Effector memory CD8-positive, alpha-beta T cell (primary cell): ENCODE results near the gene RELL1.
A peak's percentile ranks its signal among the peaks of the same experiment; 100 is the strongest.

Experiments used
- ATAC-seq: fragments of 150-1000 bp; cut with Tn5 transposase; replicated peaks from 2 replicates; pipeline ENCODE4 v1.10.0; 2021; ENCODE audit warnings: mild to moderate bottlenecking, moderate library complexity
- DNase-seq, 3 experiments: peaks; one replicate each; pipeline ENCODE4 v3.0.0; 2021
- H3K27ac Mint-ChIP-seq, 2 donors: one replicate each; pipeline ENCODE4 v1.8.0; 2022; ENCODE audit warnings: mild to moderate bottlenecking in 2 of 2, mixed read lengths in 2 of 2, moderate library complexity in 2 of 2
- H3K27me3 Mint-ChIP-seq, 2 donors: one replicate each; pipeline ENCODE4 v1.8.0; 2022; ENCODE audit warnings: mixed read lengths in 2 of 2
- H3K36me3 Mint-ChIP-seq: one replicate; pipeline ENCODE4 v1.8.0; 2022; ENCODE audit warnings: mild to moderate bottlenecking, moderate library complexity, mixed read lengths; ENCODE audit not compliant: insufficient read depth
- H3K4me1 Mint-ChIP-seq, 2 donors: one replicate each; pipeline ENCODE4 v1.8.0; 2022; ENCODE audit warnings: low read depth in 2 of 2, mixed read lengths in 2 of 2
- H3K4me3 Mint-ChIP-seq, 2 donors: one replicate each; pipeline ENCODE4 v1.8.0; 2022; ENCODE audit warnings: mild to moderate bottlenecking in 2 of 2, mixed read lengths in 2 of 2, moderate library complexity in 2 of 2
- H3K9me3 Mint-ChIP-seq, 2 donors: one replicate each; pipeline ENCODE4 v1.8.0; 2022; ENCODE audit warnings: mixed read lengths in 2 of 2

Gene RELL1

GRCh38 chr4:37717576-37717975 is 31.4 kb upstream of the RELL1 start:
- no peak for ATAC-seq
- H3K27me3 Mint-ChIP-seq, result peaks cover 23 to 32% of the 10 kb centered on the region in 2 donors

GRCh38 chr4:37715889-37716402 is 29.8 kb upstream of the RELL1 start:
- H3K27ac Mint-ChIP-seq, result no peak overlapping the region
- DNase-seq (no peak), ATAC-seq (no peak)
- H3K4me3 Mint-ChIP-seq, result no peak overlapping the region
- no peaks in the 10 kb centered on the region for H3K9me3 Mint-ChIP-seq
- H3K27me3 Mint-ChIP-seq, result peaks cover 27 to 37% of the 10 kb centered on the region in 2 donors
- H3K4me1 Mint-ChIP-seq, result peaks cover 0 to 3% of the 10 kb centered on the region in 2 donors
- H3K36me3 Mint-ChIP-seq, result no peaks in the 10 kb centered on the region

More at GRCh38 chr4:37717576-37717975, 31.4 kb upstream of the RELL1 start:
- peaks cover 2% of the 10 kb centered on the region for H3K36me3 Mint-ChIP-seq
- H3K4me1 Mint-ChIP-seq, result peaks cover 0 to 4% of the 10 kb centered on the region in 2 donors
- H3K27ac Mint-ChIP-seq, result no peak overlapping the region
- no peaks in the 10 kb centered on the region for H3K9me3 Mint-ChIP-seq
- H3K4me3 Mint-ChIP-seq, result no peak overlapping the region
- DNase-seq, result no peak

- Mint-ChIP-seq H3K27ac (no peak overlapping the region), H3K36me3 (no peaks in the 10 kb centered on the region), H3K4me1 (no peaks in the 10 kb centered on the region), H3K27me3 (peaks cover 25 to 36% of the 10 kb centered on the region in 2 donors), H3K9me3 (no peaks in the 10 kb centered on the region), H3K4me3 (no peak overlapping the region)
- DNase-seq (no peak), ATAC-seq (no peak)
These were observed 24.3 kb upstream of the RELL1 start for GRCh38 chr4:37710491-37710890.

- no peak for DNase-seq
- Mint-ChIP-seq H3K27ac (no peak overlapping the region), H3K27me3 (peaks cover 16 to 20% of the 10 kb centered on the region in 2 donors), H3K36me3 (no peaks in the 10 kb centered on the region), H3K4me3 (no peak overlapping the region), H3K4me1 (no peaks in the 10 kb centered on the region), H3K9me3 (no peaks in the 10 kb centered on the region)
- no peak for ATAC-seq
These were observed 19.9 kb upstream of the RELL1 start for GRCh38 chr4:37706032-37706431.

- no peak overlapping the region for H3K27ac Mint-ChIP-seq
- H3K9me3 Mint-ChIP-seq, result no peaks in the 10 kb centered on the region
- H3K27me3 Mint-ChIP-seq, result peaks cover 16 to 20% of the 10 kb centered on the region in 2 donors
- no peak overlapping the region for H3K4me3 Mint-ChIP-seq
- H3K36me3 Mint-ChIP-seq, result no peaks in the 10 kb centered on the region
- DNase-seq, result no peak
- no peak for ATAC-seq
- no peaks in the 10 kb centered on the region for H3K4me1 Mint-ChIP-seq
These were observed 19.4 kb upstream of the RELL1 start for GRCh38 chr4:37705571-37705970.

GRCh38 chr4:37699868-37700481 is 13.8 kb upstream of the RELL1 start:
- Mint-ChIP-seq H3K4me3 (no peak overlapping the region), H3K9me3 (no peaks in the 10 kb centered on the region), H3K4me1 (no peaks in the 10 kb centered on the region), H3K27me3 (peaks cover 0 to 16% of the 10 kb centered on the region in 2 donors), H3K36me3 (no peaks in the 10 kb centered on the region), H3K27ac (no peak overlapping the region)
- DNase-seq (no peak), ATAC-seq (no peak)

GRCh38 chr4:37697566-37697965 is 11.4 kb upstream of the RELL1 start:
- H3K9me3 Mint-ChIP-seq, result no peaks in the 10 kb centered on the region
- H3K36me3 Mint-ChIP-seq, result no peaks in the 10 kb centered on the region
- ATAC-seq, result no peak
- H3K27me3 Mint-ChIP-seq, result peaks cover 0 to 11% of the 10 kb centered on the region in 2 donors
- no peak for DNase-seq
- no peak overlapping the region for H3K4me3 Mint-ChIP-seq
- H3K27ac Mint-ChIP-seq, result no peak overlapping the region
- no peaks in the 10 kb centered on the region for H3K4me1 Mint-ChIP-seq

GRCh38 chr4:37693450-37694190 is 7.4 kb upstream of the RELL1 start:
- Mint-ChIP-seq H3K9me3 (no peaks in the 10 kb centered on the region), H3K36me3 (no peaks in the 10 kb centered on the region), H3K4me3 (no peak overlapping the region), H3K27ac (no peak overlapping the region), H3K4me1 (no peaks in the 10 kb centered on the region), H3K27me3 (peaks cover 0 to 3% of the 10 kb centered on the region in 2 donors)
- ATAC-seq (no peak), DNase-seq (no peak)

- Mint-ChIP-seq H3K27me3 (no peaks in the 10 kb centered on the region), H3K27ac (no peak overlapping the region), H3K4me3 (no peak overlapping the region), H3K36me3 (no peaks in the 10 kb centered on the region), H3K4me1 (no peaks in the 10 kb centered on the region), H3K9me3 (no peaks in the 10 kb centered on the region)
- no peak for ATAC-seq
- DNase-seq, result no peak
These were observed 6.9 kb upstream of the RELL1 start for GRCh38 chr4:37693030-37693429.

GRCh38 chr4:37690976-37691375 is 4.8 kb upstream of the RELL1 start:
- Mint-ChIP-seq H3K4me1 (peaks cover 1 to 4% of the 10 kb centered on the region in 2 donors), H3K36me3 (peaks cover 5% of the 10 kb centered on the region), H3K27me3 (no peaks in the 10 kb centered on the region), H3K4me3 (no peak overlapping the region), H3K27ac (no peak overlapping the region), H3K9me3 (no peaks in the 10 kb centered on the region)
- ATAC-seq (no peak), DNase-seq (no peak)

GRCh38 chr4:37689353-37690095 is 3.3 kb upstream of the RELL1 start:
- no peak for ATAC-seq
- no peaks in the 10 kb centered on the region for H3K9me3 Mint-ChIP-seq
- H3K4me1 Mint-ChIP-seq, result peaks cover 10 to 15% of the 10 kb centered on the region in 2 donors
- no peaks in the 10 kb centered on the region for H3K27me3 Mint-ChIP-seq
- H3K27ac Mint-ChIP-seq, result no peak overlapping the region
- DNase-seq, result no peak
- H3K36me3 Mint-ChIP-seq, result peaks cover 19% of the 10 kb centered on the region
- H3K4me3 Mint-ChIP-seq, result no peak overlapping the region

- peaks cover 22 to 28% of the 10 kb centered on the region in 2 donors for H3K4me1 Mint-ChIP-seq
- H3K27ac Mint-ChIP-seq, result no peak overlapping the region
- H3K4me3 Mint-ChIP-seq, result no peak overlapping the region
- ATAC-seq (no peak), DNase-seq (no peak)
- no peaks in the 10 kb centered on the region for H3K27me3 Mint-ChIP-seq
- H3K36me3 Mint-ChIP-seq, result peaks cover 25% of the 10 kb centered on the region
- no peaks in the 10 kb centered on the region for H3K9me3 Mint-ChIP-seq
These were observed 1.5 kb upstream of the RELL1 start for GRCh38 chr4:37687681-37688080.

GRCh38 chr4:37687194-37687562 is 1.0 kb upstream of the RELL1 start:
- peak overlapping the region in 1 of 2 donors; percentile 98 for H3K27ac Mint-ChIP-seq
- H3K9me3 Mint-ChIP-seq, result no peaks in the 10 kb centered on the region
- peaks cover 30% of the 10 kb centered on the region for H3K36me3 Mint-ChIP-seq
- DNase-seq (no peak), ATAC-seq (no peak)
- H3K27me3 Mint-ChIP-seq, result no peaks in the 10 kb centered on the region
- H3K4me3 Mint-ChIP-seq, result peak overlapping the region; percentile 81 to 97
- H3K4me1 Mint-ChIP-seq, result peaks cover 27 to 33% of the 10 kb centered on the region in 2 donors
